Left lung (tissue), 10 donors: ENCODE results near the gene EDIL3. TPM values are rescaled to one million over a fixed set of nuclear protein-coding genes. Genes with fewer than 3 reads are reported as not detected.

ENCODE experiments used
- ATAC-seq: fragments of 200-7000 bp; cut with Tn5 transposase; one replicate; pipeline ENCODE4 v1.9.1; 2020; ENCODE audit warnings: moderate library complexity
- DNase-seq, 4 donors: peaks; one replicate each; pipeline ENCODE4 v3.0.0-alpha.2; 2013 to 2020
- H3K27ac ChIP-seq, 2 donors: fragments of 200-600 bp; sonication (generic) in 1 of 2; one replicate each; pipeline versions ENCODE4 v1.5.0 to v1.8.0; 2020 to 2021
- H3K27me3 ChIP-seq, 2 donors: fragments of 200-600 bp; sonication (generic) in 1 of 2; one replicate each; pipeline versions ENCODE4 v1.5.0 to v1.8.0; 2020 to 2021
- H3K36me3 ChIP-seq, 2 donors: fragments of 200-600 bp; sonication (generic) in 1 of 2; one replicate each; pipeline versions ENCODE4 v1.5.0 to v1.8.0; 2020 to 2021
- H3K4me1 ChIP-seq, 2 donors: fragments of 200-600 bp; one replicate each; pipeline ENCODE4 v1.8.0; 2021
- H3K4me3 ChIP-seq, 2 donors: fragments of 200-600 bp; sonication (generic) in 1 of 2; one replicate each; pipeline versions ENCODE4 v1.5.0 to v1.8.0; 2020 to 2021; ENCODE audit warnings: mild to moderate bottlenecking in 1 of 2
- H3K9me3 ChIP-seq, 2 donors: fragments of 200-600 bp; sonication (generic) in 1 of 2; one replicate each; pipeline versions ENCODE4 v1.5.0 to v1.8.0; 2020 to 2021
- intact Hi-C, 2 donors: fragments of 100-400 bp; cut with DNase I; formaldehyde crosslinking; loops; one replicate each; pipeline versions ENCODE4 v1.11.2 to v1.14.2; 2022
- polyA plus RNA-seq, 6 donors: library from polyadenylated mRNA; unstranded; fragments of 120-200 nt; gene quantifications; one replicate each; pipeline ENCODE4 v1.2.1, GENCODE V29; 2013; ENCODE audit not compliant: insufficient read length in 6 of 6
- total RNA-seq, 2 donors: library from RNA; stranded (reverse); fragmentation: NEBNext Ultra II Directional; extraction: Animal tissue kit (Norgen Biotek cat#: 25700); gene quantifications; one replicate each; pipeline ENCODE4 v1.2.1, GENCODE V29; 2021
- TF ChIP-seq, protein P1 (sequence below), 2 donors: fragments of 200-600 bp; sonication (generic) in 1 of 2; IDR thresholded peaks; one replicate each; pipeline versions ENCODE4 v1.5.0 to v1.8.0; 2021; ENCODE audit warnings: antibody characterized with exemption in 2 of 2
- donor health status: DM: no; HTN: yes; CAD: no.
- donor health status: DM: no; HTN: no; CAD: no.

The EDIL3 gene
- total and polyA plus RNA-seq, 8 donors = 20.6 to 59.9 (median 42.3) TPM

DNA sequence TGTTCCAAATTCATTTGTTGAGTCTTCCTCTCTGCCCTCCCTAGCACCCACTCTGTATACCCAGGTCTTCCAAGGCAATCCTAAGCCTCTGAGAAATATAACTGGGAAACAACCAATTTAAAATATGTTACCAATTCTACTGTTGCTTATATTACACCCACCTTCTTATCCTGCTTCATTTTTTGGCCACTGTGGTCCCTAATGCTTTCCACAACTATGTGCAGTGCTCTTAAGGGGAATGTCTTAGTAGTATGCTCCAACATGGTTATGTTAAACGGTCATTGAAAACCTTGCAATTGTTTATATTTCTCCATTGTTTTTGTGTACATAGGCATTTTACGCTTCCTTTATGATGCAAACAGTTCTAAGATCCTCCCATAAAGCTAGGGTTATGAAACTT, 390.9 kb downstream of the EDIL3 start:
- DNase-seq = no peak
- no peak overlapping the region for H3K4me3 ChIP-seq
- H3K9me3 ChIP-seq = no peaks in the 10 kb centered on the region
- TF ChIP-seq, protein P1, sequence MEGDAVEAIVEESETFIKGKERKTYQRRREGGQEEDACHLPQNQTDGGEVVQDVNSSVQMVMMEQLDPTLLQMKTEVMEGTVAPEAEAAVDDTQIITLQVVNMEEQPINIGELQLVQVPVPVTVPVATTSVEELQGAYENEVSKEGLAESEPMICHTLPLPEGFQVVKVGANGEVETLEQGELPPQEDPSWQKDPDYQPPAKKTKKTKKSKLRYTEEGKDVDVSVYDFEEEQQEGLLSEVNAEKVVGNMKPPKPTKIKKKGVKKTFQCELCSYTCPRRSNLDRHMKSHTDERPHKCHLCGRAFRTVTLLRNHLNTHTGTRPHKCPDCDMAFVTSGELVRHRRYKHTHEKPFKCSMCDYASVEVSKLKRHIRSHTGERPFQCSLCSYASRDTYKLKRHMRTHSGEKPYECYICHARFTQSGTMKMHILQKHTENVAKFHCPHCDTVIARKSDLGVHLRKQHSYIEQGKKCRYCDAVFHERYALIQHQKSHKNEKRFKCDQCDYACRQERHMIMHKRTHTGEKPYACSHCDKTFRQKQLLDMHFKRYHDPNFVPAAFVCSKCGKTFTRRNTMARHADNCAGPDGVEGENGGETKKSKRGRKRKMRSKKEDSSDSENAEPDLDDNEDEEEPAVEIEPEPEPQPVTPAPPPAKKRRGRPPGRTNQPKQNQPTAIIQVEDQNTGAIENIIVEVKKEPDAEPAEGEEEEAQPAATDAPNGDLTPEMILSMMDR (IDR thresholded peaks at IDR 0.05) = no peak
- ATAC-seq = no peak
- no peaks in the 10 kb centered on the region for H3K27me3 ChIP-seq
- H3K36me3 ChIP-seq = no peaks in the 10 kb centered on the region
- H3K27ac ChIP-seq = no peak overlapping the region
- intact Hi-C loops = no loop called here
- H3K4me1 ChIP-seq = no peaks in the 10 kb centered on the region

GRCh38 chr5:83991566-83992224, 393.0 kb downstream of the EDIL3 start:
- ATAC-seq (no peak), DNase-seq (no peak)
- TF ChIP-seq, protein P1 (IDR thresholded peaks at IDR 0.05) = no peak
- Histone ChIP-seq H3K9me3 (no peaks in the 10 kb centered on the region), H3K4me1 (no peaks in the 10 kb centered on the region), H3K4me3 (no peak overlapping the region), H3K27ac (no peak overlapping the region), H3K27me3 (no peaks in the 10 kb centered on the region), H3K36me3 (no peaks in the 10 kb centered on the region)
- intact Hi-C loops = no loop called here

GRCh38 chr5:83988293-83988685, 396.4 kb downstream of the EDIL3 start:
- Histone ChIP-seq H3K27ac (no peak overlapping the region), H3K36me3 (no peaks in the 10 kb centered on the region), H3K4me3 (no peak overlapping the region), H3K4me1 (no peaks in the 10 kb centered on the region), H3K27me3 (no peaks in the 10 kb centered on the region), H3K9me3 (no peaks in the 10 kb centered on the region)
- intact Hi-C loops = no loop called here
- TF ChIP-seq, protein P1 (IDR thresholded peaks at IDR 0.05) = no peak
- DNase-seq (no peak), ATAC-seq (no peak)

- H3K4me1 ChIP-seq = no peaks in the 10 kb centered on the region
- H3K4me3 ChIP-seq = no peak overlapping the region
- H3K36me3 ChIP-seq = no peaks in the 10 kb centered on the region
- intact Hi-C loops = no loop called here
- DNase-seq = no peak
- no peaks in the 10 kb centered on the region for H3K27me3 ChIP-seq
- no peaks in the 10 kb centered on the region for H3K9me3 ChIP-seq
- TF ChIP-seq, protein P1 (IDR thresholded peaks at IDR 0.05) = no peak
- ATAC-seq = no peak
- H3K27ac ChIP-seq = no peak overlapping the region
Observed at GRCh38 chr5:83987513-83988292, 397.0 kb downstream of the EDIL3 start.

DNA sequence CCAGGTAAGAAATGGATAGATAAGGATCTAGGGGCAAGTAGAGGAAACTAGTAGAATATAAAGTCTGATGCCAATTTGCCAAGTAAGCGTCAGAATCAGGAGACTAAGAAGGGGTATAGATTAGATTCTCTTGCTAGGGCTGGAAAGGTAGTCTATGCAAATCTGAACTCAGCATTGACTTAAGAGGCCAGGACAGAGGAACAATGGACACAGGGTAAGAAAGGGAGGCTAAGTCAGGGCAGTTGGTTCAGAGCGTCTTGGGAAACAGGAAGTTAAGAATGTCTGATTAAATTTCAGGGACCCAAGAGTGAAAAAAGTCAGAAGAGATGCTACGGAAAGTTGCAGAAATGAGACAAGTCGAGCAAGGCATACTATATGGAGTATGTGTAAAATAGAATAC, 400.8 kb downstream of the EDIL3 start:
- no peaks in the 10 kb centered on the region for H3K4me1 ChIP-seq
- TF ChIP-seq, protein P1 (IDR thresholded peaks at IDR 0.05) = no peak
- ATAC-seq = no peak
- intact Hi-C loops = no loop called here
- no peak for DNase-seq
- no peak overlapping the region for H3K4me3 ChIP-seq
- H3K36me3 ChIP-seq = no peaks in the 10 kb centered on the region
- no peaks in the 10 kb centered on the region for H3K27me3 ChIP-seq
- no peak overlapping the region for H3K27ac ChIP-seq
- H3K9me3 ChIP-seq = no peaks in the 10 kb centered on the region
